SIG-M5 treated with dmso at 0.1 percent for 504 hours (cell line): ENCODE data around the gene TXLNB.
"Not testable (repeated sequence)": the region's sequence is repeated elsewhere in the genome, so short reads cannot be mapped to it uniquely, and the experiment has no call there.

Experiments used
- DNase-seq: peaks from one replicate; lab custom pipeline; 2025; ENCODE audit not compliant: unreplicated experiment; lab: John Stamatoyannopoulos, UW

Gene TXLNB

GRCh38 chr6:139311831-139312230, 20.0 kb upstream of the TXLNB start:
- DNase-seq = no peak

- DNase-seq = no peak
These were observed 17.3 kb upstream of the TXLNB start for GRCh38 chr6:139308936-139309603.

GRCh38 chr6:139308286-139308916, 16.6 kb upstream of the TXLNB start:
- peak; percentile 63 for DNase-seq

GRCh38 chr6:139306291-139306981, 14.6 kb upstream of the TXLNB start:
- no peak for DNase-seq

- DNase-seq = no peak
These were observed 11.4 kb upstream of the TXLNB start for GRCh38 chr6:139303185-139303584.

- no peak for DNase-seq
These were observed 6.1 kb upstream of the TXLNB start for GRCh38 chr6:139297921-139298320.

GRCh38 chr6:139296927-139297326, 5.1 kb upstream of the TXLNB start:
- DNase-seq = peak; percentile 78

- no peak for DNase-seq
These were observed 4.1 kb upstream of the TXLNB start for GRCh38 chr6:139295901-139296300.

- DNase-seq = no peak
These were observed 2.3 kb upstream of the TXLNB start for GRCh38 chr6:139294090-139294489.

- DNase-seq = not testable (repeated sequence)
These were observed 1.4 kb upstream of the TXLNB start for GRCh38 chr6:139293230-139293629.

- peak; percentile 80 for DNase-seq
These were observed 949 bp downstream of the TXLNB start for GRCh38 chr6:139290787-139291311.

- no peak for DNase-seq
These were observed 2.6 kb downstream of the TXLNB start for GRCh38 chr6:139289233-139289632.

- no peak for DNase-seq
These were observed 3.2 kb downstream of the TXLNB start for GRCh38 chr6:139288496-139289040.

GRCh38 chr6:139287868-139288267, 3.9 kb downstream of the TXLNB start:
- no peak for DNase-seq

GRCh38 chr6:139286438-139286837, 5.4 kb downstream of the TXLNB start:
- not testable (repeated sequence) for DNase-seq

- DNase-seq = no peak
These were observed 6.2 kb downstream of the TXLNB start for GRCh38 chr6:139285590-139285989.

- DNase-seq = no peak
These were observed 7.0 kb downstream of the TXLNB start for GRCh38 chr6:139284789-139285188.

- no peak for DNase-seq
These were observed 9.1 kb downstream of the TXLNB start for GRCh38 chr6:139282684-139283083.

GRCh38 chr6:139278190-139278589, 13.6 kb downstream of the TXLNB start:
- DNase-seq = no peak

GRCh38 chr6:139277587-139277986, 14.2 kb downstream of the TXLNB start:
- no peak for DNase-seq

GRCh38 chr6:139277161-139277560, 14.6 kb downstream of the TXLNB start:
- DNase-seq = no peak
